GM18498 (cell line): Measurements from ENCODE around the gene ENGASE.
A peak's percentile ranks its signal among the peaks of the same experiment; 100 is the strongest.
"Not testable (repeated sequence)": the region's sequence is repeated elsewhere in the genome, so short reads cannot be mapped to it uniquely, and the experiment has no call there.

Experiments
- ATAC-seq: cut with Tn5 transposase; IDR thresholded peaks from one replicate; pipeline ENCODE4 v1.9.1; 2021; ENCODE audit warnings: mild to moderate bottlenecking, moderate library complexity; ENCODE audit not compliant: unreplicated experiment

Gene ENGASE

DNA sequence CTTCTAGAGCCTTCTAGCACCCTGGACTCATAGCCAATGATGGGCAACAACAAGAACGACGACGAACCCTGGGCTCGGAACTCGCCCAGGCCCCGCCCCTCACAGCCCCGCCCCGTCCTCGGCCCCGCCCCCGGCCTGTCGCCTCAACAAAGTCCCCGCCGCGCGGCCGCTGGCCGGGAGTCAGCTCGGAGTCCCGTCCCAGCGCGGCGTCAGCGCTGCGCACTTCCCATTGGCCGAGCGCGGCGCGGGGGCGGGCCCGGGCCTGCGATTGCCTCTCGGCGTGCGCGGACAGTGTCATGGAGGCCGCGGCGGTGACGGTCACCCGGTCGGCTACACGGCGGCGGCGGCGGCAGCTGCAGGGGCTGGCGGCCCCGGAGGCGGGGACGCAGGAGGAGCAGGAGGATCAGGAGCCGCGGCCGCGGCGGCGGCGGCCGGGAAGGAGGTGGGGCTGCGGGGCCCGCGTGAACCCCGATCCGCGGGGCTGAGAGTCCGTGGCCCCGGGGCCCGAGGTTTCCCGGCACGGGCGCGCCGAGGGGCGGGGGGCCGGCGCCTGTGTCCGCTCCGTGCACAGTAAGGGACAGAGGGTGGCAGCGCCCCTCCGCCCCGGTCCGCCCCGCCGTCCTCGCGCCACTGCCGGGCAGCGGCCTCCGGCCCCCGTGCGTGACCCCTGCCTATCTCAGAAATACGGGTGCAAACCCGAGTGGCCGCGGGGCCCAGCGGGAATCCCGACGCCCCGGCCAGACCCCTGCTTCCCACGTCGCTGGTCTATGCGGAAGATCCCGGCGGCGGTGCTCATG is at the start of gene ENGASE:
Gene ENGASE, plus strand, starts transcription at position 176 of the 797 bp plus-strand sequence. Its CDS starts 121 bp downstream, at position 297.
- ATAC-seq = peak; percentile 96

GRCh38 chr17:79024901-79025737 is 49.5 kb upstream of the ENGASE start:
- no peak for ATAC-seq

DNA sequence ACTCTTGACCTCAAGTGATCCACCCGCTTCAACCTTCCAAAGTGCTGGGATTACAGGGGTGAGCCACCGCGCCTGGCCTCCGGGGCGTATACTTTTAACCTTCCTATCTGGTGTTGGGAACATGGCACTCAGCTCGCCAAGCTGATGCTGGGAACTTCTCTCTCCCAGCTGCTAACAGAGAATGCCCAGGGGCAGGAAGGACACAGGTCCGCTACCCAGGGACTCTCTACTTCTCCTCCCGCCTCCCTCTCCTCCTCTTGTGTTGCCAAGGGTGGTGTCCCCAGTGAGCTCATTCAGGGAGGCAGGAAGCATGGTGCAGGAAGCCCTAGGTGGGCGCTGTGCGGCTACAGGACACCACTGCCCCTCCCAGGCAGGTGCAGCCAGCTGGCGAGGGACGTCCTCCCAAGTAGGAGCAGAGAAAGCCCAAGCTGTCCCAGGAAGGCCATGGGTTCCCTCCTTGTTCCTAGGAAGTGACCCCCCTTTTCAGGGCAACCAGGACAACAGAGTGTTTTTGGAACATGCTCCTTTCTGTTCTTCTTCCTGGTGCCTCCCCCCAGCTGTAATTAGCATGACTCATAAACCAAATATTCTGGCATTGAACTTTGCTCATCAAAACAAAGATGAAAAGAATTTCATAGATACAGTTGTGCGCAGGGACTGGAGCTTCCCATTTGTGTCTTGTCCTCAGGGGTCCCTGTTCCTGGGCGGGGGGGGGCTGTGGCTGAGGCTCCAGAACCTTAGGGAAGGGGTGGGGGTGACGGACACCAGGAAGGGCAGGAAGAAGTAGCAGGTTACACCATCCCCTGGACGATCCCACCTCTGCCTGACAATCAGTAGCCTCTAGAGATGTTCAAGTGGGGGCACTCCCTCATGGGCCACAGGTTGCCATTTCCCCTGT is 48.0 kb upstream of the ENGASE start:
- no peak for ATAC-seq

GRCh38 chr17:79027274-79027924 is 47.2 kb upstream of the ENGASE start:
- no peak for ATAC-seq

DNA sequence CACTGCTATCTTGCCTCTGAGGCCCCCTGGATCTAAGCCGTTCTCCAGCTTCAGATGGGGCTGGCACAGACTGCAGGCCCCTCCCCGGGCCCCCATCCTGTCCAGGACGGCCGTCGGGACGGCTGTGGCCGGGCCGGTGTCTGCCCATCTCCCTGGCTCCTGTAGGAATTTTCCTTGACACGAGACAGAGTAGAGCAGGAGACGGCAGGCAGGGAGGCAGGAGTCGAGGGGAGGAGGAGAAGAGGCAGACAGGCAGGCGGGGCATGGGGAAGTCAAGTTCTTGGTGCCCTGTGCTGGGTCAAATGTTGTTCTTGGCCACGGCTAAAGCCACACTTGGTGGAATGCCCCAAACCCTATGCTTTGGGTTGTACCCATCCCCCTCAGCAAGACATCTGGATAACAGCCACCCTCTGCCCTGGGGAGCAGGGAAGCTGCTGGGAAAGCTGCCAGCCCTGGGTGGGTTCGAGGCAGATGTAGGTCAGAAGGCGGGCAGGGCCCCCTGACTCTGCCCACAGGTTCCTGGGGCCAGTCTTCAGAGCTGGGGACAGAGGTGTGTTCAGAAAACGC is 46.6 kb upstream of the ENGASE start:
- no peak for ATAC-seq

- no peak for ATAC-seq
These were observed 45.9 kb upstream of the ENGASE start for GRCh38 chr17:79028496-79029326.

DNA sequence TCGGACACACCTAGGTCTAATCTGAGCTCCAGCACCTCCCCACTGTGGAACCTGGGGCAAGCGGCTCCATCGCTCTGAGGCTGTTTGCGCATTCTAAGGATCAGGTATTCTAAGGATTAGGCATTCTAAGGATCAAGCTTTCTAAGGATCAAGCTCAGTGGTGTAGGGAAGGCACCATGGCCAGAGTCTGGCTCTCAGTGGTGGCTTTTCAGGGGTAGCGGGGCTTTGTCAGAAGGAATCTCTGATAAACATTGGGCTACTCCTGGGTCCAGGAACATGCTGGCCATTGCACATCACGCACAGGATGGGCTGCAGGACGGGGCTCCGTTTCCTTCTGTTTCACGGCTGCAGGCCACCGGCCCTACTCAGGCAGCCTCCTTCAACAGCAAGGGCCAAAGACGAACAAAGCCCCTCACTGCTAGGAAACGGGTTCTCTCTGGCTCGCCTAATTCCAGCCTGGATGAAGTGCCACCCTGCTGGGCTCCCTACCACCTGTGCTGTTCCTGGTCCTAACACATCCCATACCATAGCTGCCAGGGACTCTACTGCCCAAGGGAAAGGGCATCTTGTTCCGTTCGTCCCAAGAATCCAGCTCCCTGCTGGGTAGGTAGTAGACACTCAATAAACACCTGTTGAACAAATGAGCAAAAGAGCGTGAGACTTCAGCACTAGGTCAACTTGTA is 45.2 kb upstream of the ENGASE start:
- ATAC-seq = no peak

DNA sequence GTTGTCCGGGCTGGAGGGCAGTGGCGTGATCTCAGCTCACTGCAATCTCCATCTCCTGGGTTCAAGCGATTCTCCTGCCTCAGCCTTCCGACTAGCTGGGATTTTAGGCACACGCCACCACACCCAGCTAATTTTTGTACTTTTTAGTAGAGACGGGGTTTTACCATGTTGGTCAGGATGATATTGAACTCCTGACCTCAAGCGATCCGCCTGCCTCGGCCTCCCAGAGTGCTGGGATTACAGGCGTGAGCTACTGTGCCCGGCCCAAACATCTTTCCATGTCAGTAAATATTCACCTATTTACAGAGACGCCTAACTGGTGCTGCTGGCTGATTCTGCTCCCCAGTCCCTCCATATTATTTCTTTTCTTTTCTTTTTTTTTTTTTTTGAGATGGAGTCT is 44.0 kb upstream of the ENGASE start:
- not testable (repeated sequence) for ATAC-seq

DNA sequence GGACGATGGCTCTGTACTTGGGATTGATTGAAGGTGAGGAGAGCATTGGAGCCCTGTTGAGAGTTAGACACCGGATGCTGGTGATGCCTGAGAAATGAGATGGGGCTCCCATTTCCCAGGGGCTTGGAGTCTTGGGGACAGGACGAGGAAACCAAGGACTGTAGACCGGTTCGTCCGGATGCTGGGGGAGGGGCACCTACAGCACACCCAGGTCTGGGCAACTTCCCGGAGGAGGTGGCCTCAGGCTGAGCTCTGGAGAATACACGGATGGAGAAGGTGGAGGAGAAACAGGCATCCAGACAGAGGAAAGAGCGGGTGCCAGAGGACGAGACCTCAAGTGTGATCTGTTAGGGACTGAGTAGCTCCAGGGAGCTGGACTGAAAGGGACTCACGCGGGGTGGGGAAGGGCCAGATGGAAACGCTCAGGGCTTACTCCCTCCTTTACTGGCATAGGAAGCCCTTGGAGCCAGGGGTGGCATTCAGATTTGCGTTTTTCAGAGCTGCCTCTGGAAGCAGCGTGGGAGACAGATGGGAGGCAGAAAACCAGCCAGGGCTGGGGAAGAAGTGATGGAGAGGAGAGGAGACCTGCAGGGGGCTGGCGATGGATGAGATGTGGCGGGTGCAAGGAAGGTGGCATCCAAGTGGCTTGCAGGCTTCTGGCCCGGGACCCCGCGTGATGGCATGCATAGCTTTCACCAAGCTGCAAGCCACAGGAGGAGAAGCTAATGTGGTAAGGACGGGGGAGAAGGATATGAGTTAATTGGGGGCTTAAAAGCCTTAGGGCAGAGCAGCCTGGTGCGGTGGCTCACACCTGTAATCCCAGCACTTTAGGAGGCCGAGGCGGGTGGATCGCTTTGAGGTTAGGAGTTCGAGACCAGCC is 42.4 kb upstream of the ENGASE start:
- no peak for ATAC-seq

- no peak for ATAC-seq
These were observed 41.5 kb upstream of the ENGASE start for GRCh38 chr17:79033046-79033616.

GRCh38 chr17:79033741-79034501 is 40.7 kb upstream of the ENGASE start:
- ATAC-seq = no peak

DNA sequence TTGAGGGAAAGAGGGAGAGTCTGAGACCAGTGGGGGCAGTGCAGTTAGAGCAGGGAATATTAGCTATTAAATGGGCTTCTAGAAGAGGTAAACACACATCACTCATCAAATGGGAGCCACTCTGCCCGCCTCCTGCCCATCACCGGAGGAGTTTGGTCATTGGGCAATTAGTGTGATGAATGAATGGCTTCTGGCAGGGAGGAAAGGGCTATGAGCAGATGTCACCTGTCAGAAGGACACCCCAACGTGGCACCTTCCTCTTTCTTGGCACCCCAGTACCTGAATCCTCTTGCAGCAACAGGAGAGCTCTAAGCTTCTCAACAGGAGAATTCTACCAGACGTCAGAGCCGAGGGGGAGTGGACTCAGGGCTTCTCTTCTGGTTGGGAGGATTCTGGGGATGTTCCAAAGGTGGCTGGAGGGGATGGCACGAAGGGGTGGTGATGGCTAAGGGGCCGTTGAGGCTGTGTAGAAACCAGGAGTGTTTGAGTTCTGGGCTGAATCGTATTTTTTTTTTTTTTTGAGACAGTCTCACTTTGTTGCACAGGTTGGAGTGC is 39.6 kb upstream of the ENGASE start:
- ATAC-seq = no peak

DNA sequence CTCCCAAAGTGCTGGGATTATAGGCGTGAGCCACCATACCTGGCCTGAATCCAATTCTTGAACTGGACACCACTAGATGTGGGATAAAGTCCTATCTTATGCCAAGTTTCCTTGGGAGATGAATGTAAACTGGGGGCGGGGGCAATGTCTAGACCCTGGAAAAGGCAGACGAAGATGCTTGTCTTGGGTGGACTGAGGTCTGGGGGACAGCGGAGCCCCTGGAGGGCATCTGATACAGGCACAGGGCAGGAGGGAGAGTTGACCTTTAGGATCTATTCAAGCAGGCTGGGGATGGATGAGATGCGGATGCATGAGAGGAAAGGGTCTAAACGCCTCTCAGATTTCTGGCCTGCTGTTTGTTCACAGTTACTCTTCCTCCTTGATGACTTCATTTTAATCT is 38.9 kb upstream of the ENGASE start:
- ATAC-seq = no peak

DNA sequence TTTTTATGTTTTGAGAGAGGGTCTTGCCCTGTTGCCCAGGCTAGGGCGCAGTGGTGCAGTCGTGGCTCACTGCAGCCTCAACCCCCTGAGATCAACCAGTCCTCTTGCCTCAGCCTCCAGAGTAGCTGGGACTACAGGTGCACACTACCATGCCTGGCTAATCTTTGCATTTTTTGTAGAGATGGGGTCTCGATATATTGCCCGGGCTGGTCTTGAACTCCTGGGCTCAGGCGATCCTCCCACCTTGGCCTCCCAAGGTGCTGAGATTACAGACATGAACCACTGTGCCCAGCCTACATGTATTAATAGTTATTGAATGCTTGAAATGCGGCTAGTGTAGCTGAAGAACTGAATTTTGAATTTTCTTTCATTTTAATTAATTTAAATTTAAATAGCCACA is 38.4 kb upstream of the ENGASE start:
- no peak for ATAC-seq

GRCh38 chr17:79036596-79036995 is 38.0 kb upstream of the ENGASE start:
- ATAC-seq = no peak

DNA sequence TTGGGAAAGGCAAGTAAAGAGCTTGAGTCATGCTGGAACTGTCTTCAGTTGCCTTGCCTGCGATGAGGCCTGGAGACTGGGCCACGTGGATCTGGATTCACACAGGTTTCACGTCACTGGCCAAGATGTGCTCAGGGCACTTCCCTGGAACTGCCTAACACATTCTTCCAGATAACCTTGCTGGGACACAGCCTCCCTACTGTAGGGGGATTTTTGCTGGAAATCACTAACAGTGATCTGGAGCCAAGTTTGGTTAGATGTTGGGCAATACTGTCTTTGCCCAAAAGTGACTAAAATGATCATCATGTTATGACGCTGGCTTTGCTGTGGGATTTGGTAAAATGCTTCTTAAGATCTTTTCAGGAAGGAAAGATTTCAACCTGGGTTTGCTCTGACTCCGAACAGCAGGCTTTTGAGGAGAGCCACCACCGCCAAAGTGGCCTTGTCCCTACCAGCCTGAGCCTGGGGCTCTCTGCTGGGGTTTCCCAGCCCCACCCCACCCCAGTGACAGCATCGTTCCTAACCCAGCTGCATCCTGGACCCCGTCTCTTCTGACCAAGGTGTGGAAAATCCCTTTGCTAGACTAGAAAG is 36.0 kb upstream of the ENGASE start:
- no peak for ATAC-seq
